Endothelial cell of umbilical vein (primary cell): ENCODE results near the gene SH3PXD2A. TPM values are rescaled to one million over a fixed set of nuclear protein-coding genes. Genes with fewer than 3 reads are reported as not detected.
A peak's percentile ranks its signal among the peaks of the same experiment; 100 is the strongest.

Experiments
- Bru-seq: library from RNA; stranded (reverse); fragments of 400-500 nt; gene quantifications from one replicate; lab custom pipeline; 2021; lab: Mats Ljungman, UMichigan
- BruChase-seq, 2 experiments: library from RNA; stranded (reverse); fragments of 400-500 nt; gene quantifications; one replicate each; lab custom pipeline; 2021; lab: Mats Ljungman, UMichigan
- BruUV-seq: library from RNA; stranded (reverse); fragments of 400-500 nt; replicated peaks from 2 replicates; lab custom pipeline; 2021; lab: Mats Ljungman, UMichigan
- CTCF ChIA-PET: fragments of 300-600, 350-600 bp; sonication (Branson Sonifier 250); formaldehyde crosslinking; loops from one replicate; lab custom pipeline; 2021; ENCODE audit warnings: antibody characterized with exemption, inconsistent platforms; lab: Charles Lee
- POLR2A ChIA-PET: fragments of 300-600, 350-600 bp; sonication (Branson Sonifier 250); formaldehyde crosslinking; loops from one replicate; lab custom pipeline; 2021; ENCODE audit warnings: antibody characterized with exemption, inconsistent platforms; lab: Charles Lee
- DNase-seq: peaks from one replicate; pipeline ENCODE4 v3.0.0-alpha.2; 2011; ENCODE audit warnings: low read depth, low spot score
- FAIRE-seq: peaks from 2 replicates; lab custom pipeline; 2011; peaks lifted over from hg19 to GRCh38; lab: Jason Lieb, UNC
- H2AFZ ChIP-seq: 2 replicates; pipeline ENCODE4 v1.6.0; 2012; ENCODE audit warnings: low read depth, low read length, control low read depth, inconsistent platforms
- H3K27ac ChIP-seq: 2 replicates; pipeline ENCODE4 v1.5.1; 2011; ENCODE audit warnings: low read depth, mild to moderate bottlenecking, control low read depth, low read length, moderate library complexity; ENCODE audit not compliant: insufficient read depth
- H3K27me3 ChIP-seq, 2 experiments: 2 replicates each; pipeline versions ENCODE4 v1.6.0 to v1.6.1; 2011; ENCODE audit warnings: low read length in 2 of 2, mixed read lengths in 1 of 2; ENCODE audit not compliant: control insufficient read depth in 2 of 2, insufficient read depth in 2 of 2
- H3K36me3 ChIP-seq, 2 experiments: 2 replicates in 1 of 2; 3 replicates in 1 of 2; pipeline ENCODE4 v1.5.1; 2011; ENCODE audit warnings: low read length in 2 of 2, mild to moderate bottlenecking in 1 of 2, moderate library complexity in 1 of 2; ENCODE audit not compliant: control insufficient read depth in 2 of 2, insufficient read depth in 2 of 2; ENCODE audit errors: extremely low read depth in 1 of 2
- H3K4me1 ChIP-seq: 3 replicates; pipeline ENCODE4 v1.5.1; 2011; ENCODE audit warnings: mild to moderate bottlenecking, low read length; ENCODE audit not compliant: control insufficient read depth, insufficient read depth; ENCODE audit errors: extremely low read depth
- H3K4me2 ChIP-seq: 2 replicates; pipeline ENCODE4 v1.6.1; 2011; ENCODE audit warnings: low read length, control low read depth, mixed read lengths; ENCODE audit not compliant: insufficient read depth
- H3K4me3 ChIP-seq, 3 experiments: fragments of 200-600 bp in 1 of 3; sonication (generic), shearing (Covaris generic) in 1 of 3; replicated peaks in 1 of 3; 2 replicates each; pipeline ENCODE4 v1.5.1; 2011 to 2016; ENCODE audit warnings: control low read depth in 3 of 3, low read length in 3 of 3, mild to moderate bottlenecking in 2 of 3, inconsistent platforms in 1 of 3, low read depth in 1 of 3, moderate library complexity in 1 of 3; ENCODE audit not compliant: insufficient read depth in 1 of 3
- H3K79me2 ChIP-seq: 2 replicates; pipeline ENCODE4 v1.6.0; 2012; ENCODE audit warnings: low read length, inconsistent platforms; ENCODE audit not compliant: control insufficient read depth, insufficient read depth
- H3K9ac ChIP-seq: replicated peaks from 2 replicates; pipeline ENCODE3; 2011; ENCODE audit warnings: low read length, control low read depth; ENCODE audit not compliant: insufficient read depth; ENCODE audit errors: extremely low read depth
- H3K9me1 ChIP-seq: replicated peaks from 3 replicates; pipeline ENCODE4 v1.6.0; 2011; ENCODE audit warnings: mild to moderate bottlenecking, low read length; ENCODE audit not compliant: control insufficient read depth, insufficient read depth; ENCODE audit errors: extremely low read depth
- H3K9me3 ChIP-seq: replicated peaks from 2 replicates; pipeline ENCODE4 v1.5.1; 2012; ENCODE audit warnings: low read length, inconsistent platforms; ENCODE audit not compliant: control insufficient read depth, insufficient read depth
- H4K20me1 ChIP-seq: replicated peaks from 2 replicates; pipeline ENCODE3; 2011; ENCODE audit warnings: mild to moderate bottlenecking, low read length; ENCODE audit not compliant: control insufficient read depth, insufficient read depth; ENCODE audit errors: extremely low read depth
- EZH2 ChIP-seq: IDR thresholded peaks from 2 replicates; pipeline ENCODE4 v1.6.1; 2012; ENCODE audit warnings: borderline replicate concordance, low read depth, mild to moderate bottlenecking, moderate library complexity, low read length, inconsistent platforms; ENCODE audit not compliant: severe bottlenecking
- FOS ChIP-seq: IDR thresholded peaks from 2 replicates; pipeline ENCODE4 v1.6.1; 2011; ENCODE audit warnings: mild to moderate bottlenecking, low read length, moderate library complexity, borderline replicate concordance; ENCODE audit not compliant: insufficient read depth
- JUN ChIP-seq: IDR thresholded peaks from 2 replicates; pipeline ENCODE4 v1.6.1; 2011; ENCODE audit warnings: borderline replicate concordance, low read depth; ENCODE audit not compliant: insufficient read length, insufficient read depth
- MYC ChIP-seq: IDR thresholded peaks from one replicate; pipeline ENCODE4 v1.6.1; 2011; ENCODE audit warnings: mild to moderate bottlenecking, low read depth, low read length
- POLR2A ChIP-seq: IDR thresholded peaks from 2 replicates; pipeline ENCODE4 v1.6.1; 2012; ENCODE audit warnings: low read depth, mild to moderate bottlenecking, control low read depth, low read length
- dilution Hi-C: fragments of 300-500 bp; cut with MboI; formaldehyde crosslinking; loops from one replicate; pipeline ENCODE4 v1.15.0; 2019; ENCODE audit warnings: low sequenced_read_pairs; ENCODE audit not compliant: extremely low pct_ligation_motif_present
- intact Hi-C: fragments of 100-400 bp; cut with micrococcal nuclease; formaldehyde crosslinking; loops from one replicate; pipeline ENCODE4 v1.10.0; 2022
- long read RNA-seq: library from polyadenylated mRNA; stranded (forward); transcript quantifications from one replicate; pipeline ENCODE4 v2.0.0, GENCODE V29; 2021
- polyA minus RNA-seq, 3 experiments: library from RNA; depleted of rRNA, polyadenylated mRNA; stranded (reverse); fragments of >200 nt; gene quantifications; 1 replicate in 1 of 3; 2 replicates in 2 of 3; pipeline ENCODE4 v1.2.3, GENCODE V29; 2011
- polyA plus RNA-seq, 4 experiments: library from polyadenylated mRNA; depleted of rRNA in 3 of 4; stranded (reverse) in 3 of 4; unstranded in 1 of 4; fragments of >200 nt; gene quantifications; 2 replicates each; pipeline versions ENCODE4 v1.2.1 to v1.2.3, GENCODE V29; 2011 to 2012; ENCODE audit warnings: missing spikeins in 1 of 4
- total RNA-seq: library from RNA; stranded (reverse); gene quantifications from 2 replicates; pipeline ENCODE4 v1.2.3, GENCODE V29; 2021
- TF ChIP-seq, protein P1 (sequence below): IDR thresholded peaks from 2 replicates; pipeline ENCODE4 v1.6.1; 2011; ENCODE audit not compliant: insufficient read depth, insufficient read length
- TF ChIP-seq, protein P2 (sequence below), 2 donors: IDR thresholded peaks; 1 replicate in 1 of 2; 2 replicates in 1 of 2; pipeline ENCODE4 v1.5.1; 2011; ENCODE audit warnings: low read length in 2 of 2, mild to moderate bottlenecking in 2 of 2, moderate library complexity in 2 of 2, control low read depth in 1 of 2, inconsistent platforms in 1 of 2, low read depth in 1 of 2; ENCODE audit not compliant: insufficient read depth in 1 of 2; ENCODE audit errors: extremely low read depth in 1 of 2

Gene SH3PXD2A, protein sequence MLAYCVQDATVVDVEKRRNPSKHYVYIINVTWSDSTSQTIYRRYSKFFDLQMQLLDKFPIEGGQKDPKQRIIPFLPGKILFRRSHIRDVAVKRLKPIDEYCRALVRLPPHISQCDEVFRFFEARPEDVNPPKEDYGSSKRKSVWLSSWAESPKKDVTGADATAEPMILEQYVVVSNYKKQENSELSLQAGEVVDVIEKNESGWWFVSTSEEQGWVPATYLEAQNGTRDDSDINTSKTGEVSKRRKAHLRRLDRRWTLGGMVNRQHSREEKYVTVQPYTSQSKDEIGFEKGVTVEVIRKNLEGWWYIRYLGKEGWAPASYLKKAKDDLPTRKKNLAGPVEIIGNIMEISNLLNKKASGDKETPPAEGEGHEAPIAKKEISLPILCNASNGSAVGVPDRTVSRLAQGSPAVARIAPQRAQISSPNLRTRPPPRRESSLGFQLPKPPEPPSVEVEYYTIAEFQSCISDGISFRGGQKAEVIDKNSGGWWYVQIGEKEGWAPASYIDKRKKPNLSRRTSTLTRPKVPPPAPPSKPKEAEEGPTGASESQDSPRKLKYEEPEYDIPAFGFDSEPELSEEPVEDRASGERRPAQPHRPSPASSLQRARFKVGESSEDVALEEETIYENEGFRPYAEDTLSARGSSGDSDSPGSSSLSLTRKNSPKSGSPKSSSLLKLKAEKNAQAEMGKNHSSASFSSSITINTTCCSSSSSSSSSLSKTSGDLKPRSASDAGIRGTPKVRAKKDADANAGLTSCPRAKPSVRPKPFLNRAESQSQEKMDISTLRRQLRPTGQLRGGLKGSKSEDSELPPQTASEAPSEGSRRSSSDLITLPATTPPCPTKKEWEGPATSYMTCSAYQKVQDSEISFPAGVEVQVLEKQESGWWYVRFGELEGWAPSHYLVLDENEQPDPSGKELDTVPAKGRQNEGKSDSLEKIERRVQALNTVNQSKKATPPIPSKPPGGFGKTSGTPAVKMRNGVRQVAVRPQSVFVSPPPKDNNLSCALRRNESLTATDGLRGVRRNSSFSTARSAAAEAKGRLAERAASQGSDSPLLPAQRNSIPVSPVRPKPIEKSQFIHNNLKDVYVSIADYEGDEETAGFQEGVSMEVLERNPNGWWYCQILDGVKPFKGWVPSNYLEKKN
- 5.1 and 6.6 TPM in 2 replicates for total RNA-seq
- polyA plus RNA-seq: 1.3 and 1.4 TPM in 2 replicates
- polyA plus RNA-seq (2011; cell fraction: cytosol; rRNA removed): 1.4 and 1.7 TPM in 2 replicates
- polyA plus RNA-seq (2011; cell fraction: nucleus; rRNA removed): 4.3 and 4.8 TPM in 2 replicates
- 5.7 and 6.1 TPM in 2 replicates for polyA plus RNA-seq (2012)
- 3.3 and 3.7 TPM in 2 replicates for polyA minus RNA-seq
- 12.9 TPM for polyA minus RNA-seq (2011; cell fraction: cytosol; rRNA and poly(A)+ RNA removed)
- 3.1 and 3.5 TPM in 2 replicates for polyA minus RNA-seq (2011; cell fraction: nucleus; rRNA and poly(A)+ RNA removed)
- percentile 44 among the genes with signal in this experiment for Bru-seq, nascent RNA
- BruChase-seq, experiment 1, labeled RNA remaining after a 6-hour chase: percentile 49 among the genes with signal in this experiment
- BruChase-seq, experiment 2, labeled RNA remaining after a 2-hour chase: percentile 48 among the genes with signal in this experiment
- long read RNA-seq, partial matches to known transcripts: 0 of 19 reads
- long read RNA-seq, other reads (novel, unspliced or antisense): 19 of 19 reads

DNA sequence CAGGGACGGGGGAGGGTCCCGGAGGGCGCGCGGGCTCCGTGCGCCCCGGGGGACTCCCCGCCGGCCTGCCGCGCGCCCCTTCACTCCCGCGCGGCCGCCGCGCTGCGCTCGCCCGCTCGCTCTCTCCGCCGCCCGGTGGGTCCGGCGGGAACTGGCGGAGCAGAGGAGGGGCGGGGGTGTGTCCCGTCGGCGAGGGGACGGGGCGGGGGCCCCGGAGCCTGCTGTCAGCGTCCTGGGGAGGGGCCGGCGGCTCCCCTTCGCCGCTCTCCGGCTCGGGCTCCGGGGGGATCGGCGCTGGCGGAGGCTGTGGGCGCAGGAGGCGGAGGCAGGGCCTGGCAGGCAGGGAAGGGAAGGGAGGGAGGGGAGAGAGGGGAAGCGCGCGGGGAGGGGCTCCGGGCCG is at the start of gene SH3PXD2A:
Gene SH3PXD2A (minus strand): TSS at position 153 of the 400 bp plus-strand sequence. CDS start 310 bp downstream, outside the sequence.
- dilution Hi-C loops (loop anchor here (25.0 kb wide), 1 partner anchor 143 kb away; no protein-coding TSS in a partner anchor), intact Hi-C loops (loop anchor here (2.0 kb wide), 1 partner anchor 43 kb away; no protein-coding TSS in a partner anchor)
- DNase-seq: peak; percentile 33
- no peak within 1 kb of the TSS for H3K27ac ChIP-seq
- no peak for TF ChIP-seq POLR2A
- TF ChIP-seq, protein P1, sequence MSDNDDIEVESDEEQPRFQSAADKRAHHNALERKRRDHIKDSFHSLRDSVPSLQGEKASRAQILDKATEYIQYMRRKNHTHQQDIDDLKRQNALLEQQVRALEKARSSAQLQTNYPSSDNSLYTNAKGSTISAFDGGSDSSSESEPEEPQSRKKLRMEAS: no peak
- TF ChIP-seq EZH2: no peak
- TF ChIP-seq, protein P2, sequence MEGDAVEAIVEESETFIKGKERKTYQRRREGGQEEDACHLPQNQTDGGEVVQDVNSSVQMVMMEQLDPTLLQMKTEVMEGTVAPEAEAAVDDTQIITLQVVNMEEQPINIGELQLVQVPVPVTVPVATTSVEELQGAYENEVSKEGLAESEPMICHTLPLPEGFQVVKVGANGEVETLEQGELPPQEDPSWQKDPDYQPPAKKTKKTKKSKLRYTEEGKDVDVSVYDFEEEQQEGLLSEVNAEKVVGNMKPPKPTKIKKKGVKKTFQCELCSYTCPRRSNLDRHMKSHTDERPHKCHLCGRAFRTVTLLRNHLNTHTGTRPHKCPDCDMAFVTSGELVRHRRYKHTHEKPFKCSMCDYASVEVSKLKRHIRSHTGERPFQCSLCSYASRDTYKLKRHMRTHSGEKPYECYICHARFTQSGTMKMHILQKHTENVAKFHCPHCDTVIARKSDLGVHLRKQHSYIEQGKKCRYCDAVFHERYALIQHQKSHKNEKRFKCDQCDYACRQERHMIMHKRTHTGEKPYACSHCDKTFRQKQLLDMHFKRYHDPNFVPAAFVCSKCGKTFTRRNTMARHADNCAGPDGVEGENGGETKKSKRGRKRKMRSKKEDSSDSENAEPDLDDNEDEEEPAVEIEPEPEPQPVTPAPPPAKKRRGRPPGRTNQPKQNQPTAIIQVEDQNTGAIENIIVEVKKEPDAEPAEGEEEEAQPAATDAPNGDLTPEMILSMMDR (IDR thresholded peaks at IDR 0.05; ENCODE audit: extremely low read depth in 1 of 2, insufficient read depth in 1 of 2, low read depth in 1 of 2, low read length in 2 of 2): no peak
- no peak for TF ChIP-seq MYC
- TF ChIP-seq JUN: no peak
- TF ChIP-seq FOS: no peak
- H3K9me1 ChIP-seq: no peaks in the 10 kb centered on the region
- H3K9ac ChIP-seq: peak within 1 kb of the TSS; percentile 44
- no peaks in the 10 kb centered on the region for H3K9me3 ChIP-seq
- H3K79me2 ChIP-seq: peaks cover 8% of the 10 kb centered on the region
- H3K4me3 ChIP-seq: peak within 1 kb of the TSS; percentile 54 to 79 (median 61)
- H4K20me1 ChIP-seq: no peaks in the 10 kb centered on the region
- H3K4me2 ChIP-seq: peak within 1 kb of the TSS; percentile 81
- BruUV-seq: no TSS peak
- no peaks in the 10 kb centered on the region for H3K27me3 ChIP-seq
- no peaks in the 10 kb centered on the region for H3K36me3 ChIP-seq
- CTCF ChIA-PET: interaction anchor here (0.9 to 8.0 kb wide), 16 partner anchors 12 to 157 kb away, joined by 3 to 102 read pairs (median 4); no protein-coding TSS in a partner anchor
- FAIRE-seq: no peak
- POLR2A ChIA-PET: no interaction called here
- peaks cover 32% of the 10 kb centered on the region for H3K4me1 ChIP-seq
- H2AFZ ChIP-seq: peak within 1 kb of the TSS; percentile 77
